GM18858 (cell line): ENCODE data around the gene FRAT2.
"Not testable (repeated sequence)": the region's sequence is repeated elsewhere in the genome, so short reads cannot be mapped to it uniquely, and the experiment has no call there.

ENCODE experiments used
- ATAC-seq: cut with Tn5 transposase; IDR thresholded peaks from one replicate; pipeline ENCODE4 v1.9.1; 2021; ENCODE audit not compliant: unreplicated experiment

The FRAT2 gene

GRCh38 chr10:97356918-97357317 lies 22.4 kb upstream of the FRAT2 start:
- ATAC-seq, result no peak

- no peak for ATAC-seq
These were observed 21.9 kb upstream of the FRAT2 start for GRCh38 chr10:97356318-97356914.

DNA sequence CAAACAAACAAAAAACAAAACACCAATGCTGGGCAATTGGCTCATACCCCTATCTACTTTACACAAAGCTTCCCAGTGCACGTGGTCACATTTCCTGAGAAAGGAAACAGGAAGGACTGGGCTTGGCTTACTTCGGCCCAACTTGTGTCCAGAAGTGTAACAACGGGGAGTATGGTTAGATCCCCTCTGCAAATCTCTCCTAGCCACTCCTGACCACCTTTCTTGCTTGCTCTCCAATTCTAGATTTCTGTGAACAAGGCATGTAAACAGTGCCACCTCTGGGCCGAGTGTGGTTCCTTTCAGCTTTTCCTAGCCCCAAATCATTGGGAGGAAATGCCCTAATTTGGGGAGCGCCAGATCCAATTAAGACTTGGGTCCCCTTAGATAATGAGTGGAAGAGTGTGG lies 21.0 kb upstream of the FRAT2 start:
- ATAC-seq, result no peak

DNA sequence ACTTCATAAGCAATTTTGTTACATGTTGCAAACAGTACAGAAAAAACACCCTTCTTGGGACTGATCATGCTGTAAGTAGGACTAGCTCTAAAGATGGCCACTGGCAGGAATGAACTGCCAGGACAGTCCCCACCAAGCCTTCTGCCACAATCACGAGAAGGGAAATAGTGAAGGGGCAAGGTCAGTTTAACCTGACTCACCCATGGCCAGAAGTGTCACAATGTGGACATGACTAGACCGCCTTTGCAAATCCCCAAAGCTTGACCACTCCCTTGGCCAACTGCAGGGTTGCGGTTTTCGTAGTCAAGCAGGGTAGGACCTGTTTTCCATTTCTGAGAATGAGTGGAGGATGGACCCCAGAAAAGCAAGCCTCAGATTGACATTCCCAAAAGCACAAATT lies 19.4 kb upstream of the FRAT2 start:
- ATAC-seq, result no peak

DNA sequence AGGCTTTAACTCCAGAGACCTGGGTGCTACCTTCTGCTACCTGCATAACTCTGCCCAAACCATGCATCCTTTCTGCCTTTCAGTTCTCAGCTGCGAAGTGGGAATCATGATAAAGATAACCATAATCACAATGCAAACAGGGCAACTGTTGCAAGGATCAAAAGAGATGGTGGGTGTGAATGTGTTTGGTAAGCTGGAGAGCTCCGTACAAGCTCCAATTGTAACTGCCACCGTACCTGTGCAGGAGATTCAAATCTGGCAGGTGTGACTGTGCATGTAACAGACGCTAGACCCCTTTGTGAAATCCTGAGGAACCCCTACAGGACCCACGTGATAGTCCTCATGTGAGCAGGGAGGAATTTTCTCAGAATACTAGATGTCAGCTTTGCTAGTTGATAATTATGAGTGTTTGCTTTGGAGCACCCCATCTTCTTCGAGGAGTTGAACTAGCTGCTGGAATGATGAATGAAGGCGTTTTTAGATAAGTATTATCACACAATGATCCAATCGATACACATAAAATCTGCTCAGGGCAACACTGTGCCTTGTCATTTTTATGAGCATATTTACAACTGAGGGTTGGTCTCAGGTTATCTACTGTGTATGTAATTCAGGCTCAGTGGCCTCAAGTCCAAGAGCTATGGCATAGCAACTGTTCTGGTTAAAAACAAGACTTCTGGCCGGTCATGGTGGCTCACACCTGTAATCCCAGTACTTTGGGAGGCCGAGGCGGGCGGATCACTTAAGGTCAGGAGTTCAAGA lies 15.4 kb upstream of the FRAT2 start:
- no peak for ATAC-seq

- ATAC-seq, result no peak
These were observed 12.8 kb upstream of the FRAT2 start for GRCh38 chr10:97347317-97347716.

DNA sequence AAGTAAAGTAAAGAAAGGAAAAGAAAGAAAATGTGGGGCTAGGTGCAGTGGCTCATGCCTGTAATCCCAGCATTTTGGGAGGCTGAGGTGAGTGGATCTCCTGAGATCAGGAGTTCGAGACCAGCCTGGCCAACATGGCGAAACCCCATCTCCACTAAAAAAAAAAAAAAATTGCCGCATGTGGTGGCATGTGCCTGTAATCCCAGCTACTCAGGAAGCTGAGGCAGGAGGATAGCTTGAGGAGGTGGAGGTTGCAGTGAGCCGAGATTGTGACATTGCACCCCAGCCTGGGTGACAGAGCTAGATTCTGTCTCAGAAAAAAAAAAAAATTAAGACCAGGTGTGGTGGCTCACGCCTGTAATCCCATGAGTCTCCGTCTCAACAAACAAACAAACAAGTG lies 9.1 kb upstream of the FRAT2 start:
- ATAC-seq, result not testable (repeated sequence)

DNA sequence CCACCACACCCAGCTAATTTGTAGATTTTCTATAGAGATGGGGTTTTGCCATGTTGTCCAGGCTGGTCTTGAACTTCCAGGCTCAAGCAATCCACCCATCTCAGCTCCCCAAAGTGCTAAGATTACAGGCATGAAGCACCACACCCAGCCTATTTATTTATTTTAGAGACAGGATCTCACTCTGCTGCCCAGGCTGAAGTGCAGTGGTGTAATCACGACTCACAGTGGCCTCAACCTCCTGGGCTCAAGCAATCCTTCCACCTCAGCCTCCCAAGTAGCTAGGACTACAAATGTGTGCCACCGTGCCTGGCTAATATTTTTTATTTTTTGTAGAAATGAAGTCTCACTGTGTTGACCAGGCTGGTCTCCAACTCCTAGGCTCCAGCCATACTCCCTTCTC lies 6.9 kb upstream of the FRAT2 start:
- ATAC-seq, result no peak

DNA sequence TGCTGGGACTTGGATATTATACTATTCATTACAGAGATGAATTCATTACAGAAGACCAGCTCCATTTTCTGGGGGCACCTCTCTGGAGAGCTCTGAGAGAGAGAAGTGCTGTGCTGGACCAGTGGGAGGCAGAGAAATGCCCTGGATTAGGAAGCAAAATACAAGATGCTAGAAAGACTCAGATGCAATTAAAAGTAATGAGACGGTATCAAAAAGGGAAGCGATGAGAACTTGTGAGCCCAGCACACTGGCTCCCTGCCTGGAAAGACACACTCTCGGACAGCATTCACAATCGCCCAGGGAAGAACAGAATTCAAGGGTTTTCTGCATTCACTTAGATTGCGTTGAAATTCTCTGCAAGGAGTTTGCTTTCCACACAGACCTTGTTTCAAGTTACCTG lies 3.5 kb upstream of the FRAT2 start:
- ATAC-seq, result no peak

DNA sequence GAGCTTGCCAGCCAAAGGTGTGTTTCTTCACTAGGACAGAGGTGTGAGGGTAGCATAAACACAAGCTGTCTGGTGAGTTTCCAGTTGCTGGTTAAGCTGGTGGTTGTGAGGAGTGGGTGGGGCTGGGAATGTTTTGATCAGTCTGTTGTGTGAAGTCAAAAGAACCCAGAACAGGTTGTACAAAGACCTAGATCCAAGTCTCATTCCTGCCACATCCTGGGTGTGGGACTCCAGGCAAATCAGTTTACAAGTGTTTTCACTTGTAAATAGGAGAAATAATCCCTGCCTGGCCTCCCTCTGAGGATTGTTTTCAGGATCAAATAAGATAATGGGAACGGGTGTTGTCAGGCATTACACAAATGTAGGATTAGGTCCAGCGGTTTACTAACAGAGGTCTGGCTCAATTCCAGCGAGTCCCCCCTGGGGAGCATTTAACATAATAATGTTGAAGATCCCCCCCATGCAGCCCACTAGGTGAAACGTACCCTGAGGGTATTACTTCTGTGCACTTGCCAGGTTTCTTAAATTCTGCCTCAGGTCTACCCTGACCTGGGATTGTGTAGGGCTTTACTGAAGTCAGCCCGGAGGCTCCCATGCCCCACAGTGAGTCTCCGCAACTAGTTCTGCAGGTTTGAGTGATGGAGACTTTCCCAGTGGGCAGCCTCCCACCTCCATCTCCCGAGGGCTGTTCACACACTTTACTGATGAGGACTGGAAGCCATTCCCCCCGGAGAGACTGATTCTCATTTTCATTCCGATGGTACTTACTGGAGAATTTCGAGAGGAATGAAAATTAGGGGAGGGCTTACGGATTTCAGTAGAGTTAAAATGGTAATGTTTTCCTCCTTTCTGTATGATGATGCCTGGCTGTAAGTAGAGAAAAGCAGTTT lies 2.7 kb upstream of the FRAT2 start:
- ATAC-seq, result no peak

DNA sequence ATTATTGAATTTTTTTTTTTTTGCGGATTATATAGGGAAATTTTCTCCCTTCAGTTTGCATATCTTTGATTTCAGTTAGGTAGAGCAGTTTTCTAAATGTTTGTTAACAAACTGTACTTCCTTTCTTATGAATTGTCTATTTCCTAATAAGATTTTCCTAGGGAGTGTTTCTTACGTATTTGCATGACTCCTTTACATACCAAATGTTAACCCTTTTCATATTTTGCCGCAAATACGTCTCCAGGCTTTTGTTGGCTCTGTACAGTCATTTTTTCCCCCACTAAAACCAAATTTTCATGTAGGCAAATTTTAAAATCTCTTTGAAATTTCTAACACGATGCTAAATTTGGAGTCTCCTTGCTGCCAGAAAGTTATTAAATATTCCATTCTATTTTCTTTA lies 1.9 kb upstream of the FRAT2 start:
- ATAC-seq, result no peak

- no peak for ATAC-seq
These were observed 1.5 kb upstream of the FRAT2 start for GRCh38 chr10:97336006-97336405.

DNA sequence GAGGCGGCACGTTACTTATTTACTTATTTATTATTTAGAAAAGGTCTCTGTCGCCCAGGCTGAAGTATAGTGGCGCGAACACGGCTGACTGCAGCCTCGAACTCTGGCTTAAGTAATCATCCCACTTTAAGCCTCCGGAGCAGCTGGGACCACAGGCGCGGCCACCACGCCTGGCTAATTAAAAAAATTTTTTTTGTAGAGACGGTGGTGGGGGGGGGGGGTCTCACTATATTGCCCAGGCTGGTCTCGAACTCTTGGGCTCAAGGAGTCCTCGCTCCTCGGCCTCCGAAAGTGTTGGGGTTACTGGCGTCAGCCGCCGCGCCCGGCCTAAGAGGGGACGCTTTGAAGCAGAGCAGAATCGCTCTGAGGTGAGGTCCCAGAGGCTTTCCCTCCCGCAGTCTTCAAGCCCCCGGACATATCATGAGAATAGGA lies 675 bp upstream of the FRAT2 start:
- no peak for ATAC-seq

- ATAC-seq, result peak; percentile 16
These were observed 744 bp downstream of the FRAT2 start for GRCh38 chr10:97333601-97334369.

GRCh38 chr10:97333351-97333600 lies 1.3 kb downstream of the FRAT2 start:
- ATAC-seq, result no peak

- no peak for ATAC-seq
These were observed 1.8 kb downstream of the FRAT2 start for GRCh38 chr10:97332591-97333350.

DNA sequence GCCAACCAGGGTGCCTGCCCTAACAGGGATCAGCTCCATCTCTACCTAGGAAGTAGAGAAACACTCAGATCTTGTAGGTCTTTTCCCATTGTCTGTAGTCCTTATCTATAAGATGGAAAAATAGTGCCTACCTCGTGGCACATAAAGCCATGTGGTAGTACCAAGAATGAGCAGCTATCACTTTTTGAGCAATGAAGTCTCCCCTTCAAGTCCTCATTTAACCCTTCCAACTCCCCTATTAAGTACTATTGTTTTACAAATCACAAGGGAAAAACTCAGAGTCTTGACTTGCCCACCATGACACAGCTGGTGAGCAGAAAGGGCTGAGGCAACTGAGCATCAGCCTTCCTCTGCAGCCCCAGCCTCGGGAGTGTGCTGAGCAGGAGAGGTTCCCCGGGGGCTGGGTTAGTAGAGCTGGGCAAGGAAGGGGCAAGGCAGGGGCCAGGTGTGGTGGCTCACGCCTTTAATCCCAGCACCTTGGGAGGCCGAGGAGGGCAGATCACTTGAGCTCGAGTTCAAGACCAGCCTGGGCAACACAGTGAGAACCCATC lies 3.3 kb downstream of the FRAT2 start:
- ATAC-seq, result no peak

DNA sequence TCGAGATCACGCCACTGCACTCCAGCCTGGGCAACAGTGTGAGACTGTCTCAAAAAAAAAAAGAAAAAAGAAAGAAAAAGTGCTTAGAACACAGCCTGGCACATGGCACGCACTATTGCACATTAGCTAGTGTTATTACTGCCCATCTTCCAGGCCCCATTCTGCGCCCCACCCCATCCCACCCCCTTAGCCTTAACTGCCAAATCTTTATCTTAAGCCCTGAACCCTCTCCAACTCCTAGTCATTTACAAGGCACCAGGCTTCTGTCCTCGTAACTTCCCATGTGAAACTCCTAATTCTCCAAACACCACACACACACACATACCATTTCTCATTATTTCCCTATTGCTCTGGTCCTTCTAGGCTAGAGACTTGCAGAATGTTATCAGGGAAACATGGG lies 4.8 kb downstream of the FRAT2 start:
- no peak for ATAC-seq

DNA sequence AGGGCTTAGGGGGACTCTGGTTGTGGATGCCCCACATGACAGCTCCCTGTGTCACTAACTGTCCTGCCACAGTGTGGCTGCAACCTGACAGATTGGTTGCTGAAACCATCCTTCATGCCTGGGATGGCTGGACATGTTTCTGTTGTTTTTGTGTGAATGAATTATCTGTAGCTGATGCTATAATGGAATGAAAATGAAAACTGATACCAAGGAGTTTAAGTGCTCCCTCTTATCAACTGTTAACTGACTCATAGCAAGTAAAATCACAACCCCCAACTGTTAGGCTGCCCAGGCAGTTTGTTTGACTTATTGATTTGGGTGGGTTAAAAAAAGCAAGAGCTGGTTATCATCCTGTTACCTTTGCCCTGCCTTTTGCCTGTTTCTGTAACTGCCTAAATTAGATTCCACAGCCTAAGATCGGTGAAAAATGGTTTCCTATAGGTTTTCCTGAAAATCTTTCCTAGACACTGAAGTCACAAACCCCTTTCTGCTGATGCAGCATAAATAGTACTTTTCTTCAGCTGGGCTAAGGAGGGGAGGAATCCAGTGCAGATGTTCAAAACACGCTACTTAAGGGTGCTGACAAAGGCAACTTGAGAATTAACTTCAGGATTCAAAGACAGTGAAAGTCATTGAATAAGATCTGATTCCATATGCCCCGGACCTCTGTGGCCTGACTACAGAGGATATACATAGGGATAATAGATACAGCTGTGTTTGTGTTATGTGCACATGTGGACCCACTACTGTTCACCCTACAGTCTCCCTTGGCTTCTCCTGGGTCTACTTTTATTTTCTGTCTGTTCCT lies 5.7 kb downstream of the FRAT2 start:
- no peak for ATAC-seq
